NCI-H2227 (cell line): ENCODE results near the gene ARHGAP6.
"Not testable (repeated sequence)": the region's sequence is repeated elsewhere in the genome, so short reads cannot be mapped to it uniquely, and the experiment has no call there.

ENCODE experiments used
- DNase-seq: peaks from one replicate; lab custom pipeline; 2025; ENCODE audit not compliant: unreplicated experiment; lab: John Stamatoyannopoulos, UW

The ARHGAP6 gene

DNA sequence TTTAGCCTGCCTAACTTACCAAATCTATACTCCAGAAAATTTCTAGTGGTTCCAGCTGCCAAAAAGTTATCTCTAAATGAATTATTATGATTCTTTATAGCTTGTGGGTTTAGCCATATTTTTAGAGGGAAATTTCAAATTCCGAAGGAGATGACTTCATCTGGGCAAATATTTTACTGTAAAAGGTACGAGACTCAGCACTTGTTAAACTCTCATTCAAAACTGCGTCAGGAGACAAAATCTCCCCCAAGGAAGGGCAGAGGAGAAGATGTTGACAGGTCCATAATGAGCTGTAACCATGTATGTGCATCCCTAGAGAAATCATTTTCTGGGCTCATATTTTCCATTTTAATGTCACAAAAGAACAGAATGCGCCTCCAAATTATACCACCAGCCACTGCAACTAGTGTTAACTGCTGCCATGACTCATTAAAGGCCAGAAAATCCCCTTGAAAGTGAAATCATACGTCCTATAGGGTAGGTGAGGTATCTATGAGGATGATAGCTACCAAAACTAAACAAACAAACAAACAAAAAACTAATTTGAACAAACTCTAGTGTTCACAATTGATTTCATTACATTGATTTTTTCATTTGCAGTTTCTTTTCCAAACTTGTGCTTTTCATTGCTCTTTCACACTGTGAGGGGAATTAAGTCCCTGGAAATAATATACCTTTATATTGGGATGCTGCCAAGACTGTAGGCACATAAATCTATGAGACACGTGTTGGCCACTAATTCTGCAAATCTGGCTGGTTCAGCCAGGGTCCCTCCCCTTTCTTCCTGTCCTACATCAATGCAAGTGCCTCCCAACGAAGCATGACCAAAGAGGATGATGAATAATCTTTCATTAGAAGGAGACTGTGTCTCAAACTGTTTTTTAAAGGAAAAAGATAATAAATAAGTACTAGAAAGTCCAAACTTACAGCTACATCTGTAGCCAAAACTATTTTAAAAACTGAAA lies 85.8 kb downstream of the ARHGAP6 start:
- DNase-seq = no peak

DNA sequence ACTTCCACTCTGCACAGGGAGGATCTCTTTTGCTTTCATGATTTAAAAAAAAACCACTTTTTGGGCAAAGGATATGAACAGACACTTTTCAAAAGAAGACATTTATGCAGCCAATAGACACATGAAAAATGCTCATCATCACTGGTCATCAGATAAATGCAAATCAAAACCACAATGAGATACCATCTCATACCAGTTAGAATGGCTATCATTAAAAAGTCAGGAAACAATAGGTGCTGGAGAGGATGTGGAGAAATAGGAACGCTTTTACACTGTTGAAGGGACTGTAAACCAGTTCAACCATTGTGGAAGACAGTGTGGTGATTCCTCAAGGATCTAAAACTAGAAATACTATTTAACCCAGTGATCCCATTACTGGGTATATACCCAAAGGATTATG lies 87.4 kb downstream of the ARHGAP6 start:
- not testable (repeated sequence) for DNase-seq

DNA sequence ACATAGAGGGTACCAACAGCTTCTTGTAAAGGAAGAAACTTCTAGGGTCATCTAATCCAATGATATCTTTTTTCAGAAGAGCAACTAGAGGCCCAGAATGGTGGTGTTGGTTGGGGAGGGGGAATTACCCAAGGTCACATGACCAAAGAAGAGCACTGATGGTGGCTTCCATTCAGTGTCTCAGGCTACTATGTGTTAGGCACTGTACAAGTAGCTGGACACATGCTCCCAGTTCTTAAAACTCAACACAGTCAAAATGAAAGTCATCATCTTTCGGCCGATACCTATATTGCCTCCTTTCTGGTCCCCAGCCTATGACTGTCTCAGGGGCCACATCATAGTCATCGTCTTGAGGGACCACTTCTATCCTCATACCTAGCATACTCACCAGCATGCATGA lies 88.1 kb downstream of the ARHGAP6 start:
- DNase-seq = no peak

DNA sequence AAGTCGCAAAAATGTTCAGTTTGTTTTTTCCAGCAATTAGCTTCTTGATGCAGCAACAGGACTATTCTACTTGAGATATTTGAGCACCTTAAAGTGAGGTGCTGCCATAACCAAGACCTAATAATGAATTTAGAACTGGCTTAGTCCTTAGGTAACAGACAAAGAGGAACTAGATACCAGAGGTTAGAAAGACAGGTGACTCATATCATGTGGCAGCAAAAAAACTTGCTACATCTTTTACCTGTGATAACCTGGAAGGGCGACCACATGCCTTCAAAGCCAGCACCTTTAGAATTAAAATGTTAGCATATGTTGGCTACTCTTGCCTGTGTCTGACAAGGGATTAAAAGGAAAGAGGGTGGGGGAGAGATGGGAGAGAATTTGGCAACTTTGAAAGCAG lies 90.4 kb downstream of the ARHGAP6 start:
- no peak for DNase-seq

DNA sequence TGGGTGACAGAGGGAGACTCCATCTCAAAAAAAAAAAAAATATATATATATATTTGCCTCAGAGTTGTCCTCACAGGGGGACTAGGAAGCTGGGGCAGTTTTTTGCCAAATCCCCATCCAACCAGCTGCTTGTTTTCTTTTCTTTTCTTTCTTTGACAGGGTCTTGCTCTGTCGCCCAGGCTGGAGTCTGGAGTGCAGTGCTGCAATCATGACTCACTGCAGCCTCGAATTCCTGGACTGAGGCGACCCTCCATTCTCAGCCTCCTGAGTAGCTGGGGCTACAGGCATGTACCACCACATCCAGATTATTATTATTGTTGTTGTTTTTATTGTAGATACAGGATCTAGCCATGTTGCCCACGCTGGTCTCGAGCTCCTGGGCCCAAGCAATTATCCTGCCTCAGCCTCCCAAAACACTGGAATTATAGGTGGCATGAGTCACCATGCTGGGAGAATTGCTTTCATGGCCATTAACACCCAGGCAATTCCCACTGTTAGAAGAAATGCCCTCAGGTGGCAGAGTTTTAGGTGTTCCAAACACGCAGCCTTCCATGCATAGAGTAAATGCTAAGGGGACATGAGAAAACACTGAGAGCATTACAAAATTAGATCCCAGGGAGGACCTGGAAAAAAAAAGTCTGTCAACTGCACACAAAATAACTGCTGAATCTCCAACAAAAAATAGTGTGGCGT lies 98.0 kb downstream of the ARHGAP6 start:
- no peak for DNase-seq

DNA sequence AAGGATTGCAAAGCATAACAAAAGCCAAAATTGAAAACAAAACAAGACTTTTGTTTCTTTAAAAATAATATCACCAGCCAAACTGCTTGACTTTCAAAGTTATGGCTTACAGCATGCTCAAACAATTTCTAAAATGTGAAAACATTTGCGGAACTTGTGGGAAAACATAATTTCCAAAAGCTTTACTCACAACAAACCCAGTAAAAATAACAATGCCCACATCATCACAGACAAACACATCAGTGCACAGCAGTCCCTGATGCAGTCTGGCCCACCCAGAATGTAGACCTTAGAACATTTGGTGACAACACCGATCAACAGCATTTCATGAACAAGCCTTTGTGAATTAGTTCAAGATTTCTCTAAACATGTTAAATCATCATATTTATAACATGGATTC lies 98.9 kb downstream of the ARHGAP6 start:
- no peak for DNase-seq

DNA sequence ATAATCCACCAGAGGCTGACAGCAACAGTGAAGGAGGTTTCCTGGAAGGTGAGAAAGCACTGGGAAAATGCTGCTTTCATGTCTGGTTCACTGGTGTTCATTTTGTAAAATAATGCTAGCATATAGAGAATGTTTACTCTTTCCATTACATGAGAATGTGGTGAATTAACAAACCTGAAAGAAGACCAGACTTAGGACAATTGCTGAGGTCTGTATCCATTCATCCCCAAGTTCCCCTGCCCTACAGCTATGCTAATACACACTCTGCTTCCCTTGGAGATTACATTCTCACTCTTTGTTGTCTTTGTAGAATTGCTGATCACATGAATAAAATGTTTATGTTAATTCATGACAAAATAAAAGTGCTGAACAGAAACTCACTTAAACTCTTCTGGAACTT lies 99.5 kb downstream of the ARHGAP6 start:
- no peak for DNase-seq

DNA sequence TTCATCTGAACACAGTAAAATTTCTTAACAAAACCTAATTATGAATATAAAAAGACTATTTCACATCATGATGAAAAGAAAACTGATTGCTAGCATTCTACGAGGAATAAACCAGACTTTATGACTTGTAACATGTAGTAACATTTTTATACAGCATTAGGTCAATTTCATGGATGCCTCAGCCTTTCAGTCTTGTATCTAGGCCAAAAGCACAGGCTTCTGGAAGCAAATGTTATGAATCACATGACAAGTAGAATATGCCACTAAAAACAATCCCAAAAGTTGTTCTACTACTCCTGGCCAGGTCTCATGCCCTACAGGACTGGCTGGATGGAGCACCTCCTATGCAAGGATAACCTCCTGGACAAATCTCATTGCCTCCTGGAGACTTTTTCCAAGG lies 101.2 kb downstream of the ARHGAP6 start:
- no peak for DNase-seq

DNA sequence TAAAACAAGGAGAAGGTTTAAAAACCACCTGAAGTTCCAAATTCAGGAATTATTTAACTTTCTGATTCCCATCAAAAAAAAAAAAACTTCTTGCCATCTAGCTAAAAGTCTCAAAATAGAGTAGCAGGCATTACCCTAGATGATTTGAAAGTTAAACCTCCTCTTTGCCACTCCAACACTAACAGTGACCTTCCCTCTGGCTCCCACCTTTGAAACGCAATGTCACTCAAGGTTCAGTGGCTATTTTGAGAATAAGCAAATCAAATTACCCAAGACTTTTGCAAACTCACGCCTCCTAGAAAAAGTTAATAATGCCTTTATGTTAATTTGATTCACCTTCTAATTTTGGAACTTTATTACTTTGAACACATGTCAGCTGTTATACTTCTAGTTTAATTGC lies 103.2 kb downstream of the ARHGAP6 start:
- DNase-seq = no peak

DNA sequence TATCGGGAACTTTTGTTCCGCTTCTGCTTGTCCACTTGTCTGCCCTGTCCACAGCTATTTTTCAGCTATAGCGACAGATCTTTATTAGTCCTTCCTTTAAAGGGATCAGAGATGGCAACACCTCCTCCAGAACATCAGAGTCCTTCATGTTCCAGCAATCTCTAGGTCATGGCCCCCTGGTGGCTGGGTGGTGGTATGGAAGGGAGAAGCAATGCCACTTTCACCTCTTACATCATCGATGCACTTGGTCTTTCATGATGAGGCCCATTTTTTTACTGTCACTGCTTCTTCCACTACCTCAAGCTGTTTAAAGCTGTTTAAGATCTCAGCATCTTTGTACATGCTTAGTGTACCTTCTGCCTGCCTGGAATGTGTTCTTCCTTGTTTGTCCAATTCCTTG lies 106.7 kb downstream of the ARHGAP6 start:
- DNase-seq = no peak

DNA sequence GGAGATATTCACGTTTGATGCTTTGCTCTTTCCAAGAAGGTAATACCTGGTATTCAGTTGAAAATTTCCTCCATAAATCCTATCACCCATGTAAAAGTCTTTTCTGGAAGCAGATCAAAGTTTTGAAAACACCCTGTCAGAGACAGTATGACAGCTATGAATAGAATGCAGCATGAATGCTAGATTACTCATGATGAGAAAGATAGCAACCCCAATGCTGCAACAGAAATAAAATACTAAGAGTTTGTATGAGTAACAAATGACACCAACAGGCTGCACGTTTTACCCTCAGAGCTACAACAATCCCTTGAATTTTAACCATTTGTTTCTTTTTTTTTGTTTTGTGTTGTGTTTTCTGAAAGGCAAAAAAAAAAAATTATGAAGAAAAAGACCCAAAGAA lies 108.6 kb downstream of the ARHGAP6 start:
- no peak for DNase-seq

DNA sequence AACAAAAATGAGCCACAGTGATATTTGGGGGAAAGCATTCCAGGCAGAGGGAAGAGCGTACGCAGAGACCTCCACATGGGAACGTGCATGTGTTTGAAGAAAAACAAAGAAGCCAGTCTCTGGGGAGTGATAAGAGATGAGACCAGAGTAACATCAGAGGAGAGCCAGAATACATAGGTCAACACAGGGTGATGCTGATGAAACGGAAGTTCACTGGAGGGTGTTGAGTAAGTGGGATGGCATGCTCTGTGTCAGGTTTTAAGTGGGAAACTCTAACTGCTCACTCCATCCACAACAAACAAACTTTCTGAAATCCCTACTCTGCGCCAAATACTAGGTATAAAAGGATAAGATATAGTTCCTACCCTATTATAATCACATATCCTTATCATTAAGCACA lies 110.0 kb downstream of the ARHGAP6 start:
- DNase-seq = no peak

DNA sequence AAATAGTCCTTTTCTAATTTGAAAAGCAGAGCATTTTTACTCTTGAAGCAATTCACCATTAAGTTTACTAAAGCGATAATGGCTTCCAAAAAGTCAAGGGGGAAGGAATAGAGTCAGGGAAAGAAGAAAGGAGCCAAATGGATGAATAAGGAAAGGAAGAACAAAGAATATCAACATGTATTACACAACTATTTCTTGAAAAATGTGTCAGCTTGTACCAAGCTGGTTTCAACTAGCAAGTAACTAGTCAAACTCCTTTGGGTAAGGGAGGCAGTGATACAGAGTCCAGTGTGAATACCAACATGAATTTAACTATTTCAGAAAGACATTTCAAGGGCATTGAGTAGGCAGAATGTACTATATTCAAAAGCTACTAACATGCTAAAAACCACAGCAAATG lies 112.1 kb downstream of the ARHGAP6 start:
- DNase-seq = no peak

DNA sequence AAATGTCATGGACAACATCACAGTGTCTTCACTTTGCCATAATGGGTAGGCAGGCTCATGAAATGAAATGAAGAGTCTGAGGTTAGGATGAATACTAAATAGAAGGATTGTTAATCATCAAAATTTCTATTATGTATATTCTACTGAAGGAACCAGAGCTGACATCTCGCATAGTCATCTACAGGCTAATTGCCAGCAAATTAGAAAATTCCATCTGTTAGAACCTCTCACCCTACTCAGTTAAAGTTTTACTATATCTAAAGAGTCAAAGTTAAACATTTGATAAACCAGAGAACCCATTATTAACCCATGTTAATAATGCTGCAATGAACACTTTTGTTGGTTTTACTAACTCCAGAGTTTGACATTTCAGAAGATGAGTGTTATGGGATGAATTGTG lies 114.6 kb downstream of the ARHGAP6 start:
- DNase-seq = no peak

DNA sequence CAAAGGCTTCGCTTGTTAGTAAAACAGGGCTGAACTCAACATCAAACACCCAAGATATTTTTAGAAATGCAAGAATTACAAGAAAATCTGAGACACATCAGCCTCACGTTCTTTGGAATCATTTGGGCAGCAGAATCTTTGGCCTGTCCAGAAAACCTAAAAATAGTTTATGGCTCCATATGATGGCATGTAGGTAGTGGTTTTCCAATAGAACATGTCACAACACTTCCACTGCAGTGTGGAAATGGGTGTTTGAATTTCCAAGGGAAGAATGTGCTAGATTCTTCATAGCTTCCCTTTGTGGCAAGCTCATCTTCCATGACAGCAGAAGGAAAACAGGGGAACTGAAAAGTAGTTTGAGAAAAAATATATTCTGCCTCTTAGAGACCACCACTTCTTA lies 118.8 kb downstream of the ARHGAP6 start:
- DNase-seq = no peak

DNA sequence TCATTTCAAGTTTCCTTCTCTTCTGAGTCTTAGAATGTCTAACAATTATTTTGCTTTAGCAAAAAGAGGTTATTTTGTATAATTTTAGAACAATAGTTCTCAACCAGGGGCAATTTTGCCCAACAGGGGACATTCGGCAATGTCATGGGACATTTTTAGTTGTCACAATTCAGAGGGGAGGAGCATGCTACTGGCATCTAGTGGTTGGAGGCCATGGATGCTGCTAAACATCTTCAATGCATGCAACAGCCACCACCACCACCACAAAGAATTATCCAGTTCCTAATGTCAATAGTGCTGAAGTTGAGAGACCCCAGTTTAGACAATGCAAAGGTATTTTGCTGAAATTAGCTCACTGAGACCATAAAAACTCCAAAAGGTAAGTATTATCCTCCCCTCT lies 122.5 kb downstream of the ARHGAP6 start:
- DNase-seq = no peak

DNA sequence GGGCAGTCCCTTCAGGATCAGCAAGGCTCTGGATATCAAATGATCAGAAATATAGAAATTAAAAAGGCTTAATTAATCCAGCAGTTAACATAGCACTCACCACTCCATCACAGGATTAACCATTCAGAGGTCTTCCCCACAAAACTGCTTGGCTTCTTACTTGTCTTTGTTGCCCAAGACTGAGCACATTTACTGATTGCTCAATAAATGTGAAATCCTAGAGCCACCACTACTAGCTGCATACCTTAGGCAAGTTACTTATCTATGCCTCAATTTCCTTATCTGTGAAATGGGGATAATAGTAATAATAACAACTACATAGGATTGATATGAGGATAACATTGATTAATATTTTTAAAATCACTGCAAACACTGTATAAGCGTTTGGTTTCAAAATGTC lies 124.2 kb downstream of the ARHGAP6 start:
- no peak for DNase-seq

DNA sequence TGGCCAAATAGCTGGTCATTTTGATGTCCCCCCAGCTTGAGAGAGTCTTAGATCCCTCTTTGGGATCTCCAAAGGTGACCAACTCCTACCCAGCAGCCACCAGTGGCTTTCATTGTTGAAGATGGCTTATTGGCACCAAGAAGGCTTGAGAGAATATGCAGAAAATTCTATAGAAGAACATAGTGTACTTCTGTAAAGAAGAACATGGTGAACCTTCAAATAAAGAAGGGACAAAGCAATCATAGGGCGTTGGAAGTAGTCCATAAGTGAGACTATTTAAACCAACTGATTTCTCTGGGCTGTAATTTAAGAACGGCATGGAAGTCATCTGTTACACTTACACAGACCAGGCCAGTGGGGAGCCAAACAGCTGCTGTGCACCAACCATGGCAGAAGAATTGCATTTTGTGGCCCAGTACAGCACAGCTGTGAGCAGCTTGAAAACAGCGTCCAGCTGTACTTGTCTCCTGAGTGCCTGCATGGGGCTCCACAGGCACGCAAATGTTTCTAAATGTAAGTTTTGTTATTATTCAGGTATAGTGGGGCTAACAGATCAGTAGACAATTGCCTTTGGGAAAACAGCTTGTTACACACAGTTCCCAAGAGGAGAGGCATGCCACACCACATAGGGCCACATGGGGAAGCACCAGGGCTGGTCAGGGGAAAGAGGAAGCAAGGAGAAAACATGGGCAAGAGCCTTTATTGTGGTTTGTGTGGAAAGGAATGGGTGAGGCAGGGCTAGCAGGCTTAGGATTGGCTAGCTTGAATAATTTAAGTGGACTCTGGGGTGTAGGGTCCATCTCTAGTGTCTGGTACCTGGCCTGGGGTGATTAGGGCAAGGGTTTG lies 125.0 kb downstream of the ARHGAP6 start:
- no peak for DNase-seq

DNA sequence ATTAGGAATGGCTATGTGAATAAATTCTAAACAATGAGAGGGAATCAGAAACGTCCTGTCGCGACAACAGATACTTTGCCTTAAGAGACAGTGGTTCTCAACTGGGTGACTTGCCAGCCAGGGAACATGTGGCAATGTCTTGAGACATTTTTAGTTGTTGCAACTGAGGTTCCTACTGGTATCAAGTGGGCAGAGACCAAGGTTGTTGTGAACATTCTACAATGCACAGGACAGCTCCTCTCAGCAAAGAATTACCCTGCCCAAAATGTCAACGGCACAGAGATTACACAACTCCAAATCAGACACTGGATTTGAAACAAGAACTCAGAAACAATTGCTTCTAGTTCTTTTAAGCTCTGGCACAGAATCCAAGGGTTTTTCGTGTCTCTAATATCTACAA lies 128.6 kb downstream of the ARHGAP6 start:
- no peak for DNase-seq

DNA sequence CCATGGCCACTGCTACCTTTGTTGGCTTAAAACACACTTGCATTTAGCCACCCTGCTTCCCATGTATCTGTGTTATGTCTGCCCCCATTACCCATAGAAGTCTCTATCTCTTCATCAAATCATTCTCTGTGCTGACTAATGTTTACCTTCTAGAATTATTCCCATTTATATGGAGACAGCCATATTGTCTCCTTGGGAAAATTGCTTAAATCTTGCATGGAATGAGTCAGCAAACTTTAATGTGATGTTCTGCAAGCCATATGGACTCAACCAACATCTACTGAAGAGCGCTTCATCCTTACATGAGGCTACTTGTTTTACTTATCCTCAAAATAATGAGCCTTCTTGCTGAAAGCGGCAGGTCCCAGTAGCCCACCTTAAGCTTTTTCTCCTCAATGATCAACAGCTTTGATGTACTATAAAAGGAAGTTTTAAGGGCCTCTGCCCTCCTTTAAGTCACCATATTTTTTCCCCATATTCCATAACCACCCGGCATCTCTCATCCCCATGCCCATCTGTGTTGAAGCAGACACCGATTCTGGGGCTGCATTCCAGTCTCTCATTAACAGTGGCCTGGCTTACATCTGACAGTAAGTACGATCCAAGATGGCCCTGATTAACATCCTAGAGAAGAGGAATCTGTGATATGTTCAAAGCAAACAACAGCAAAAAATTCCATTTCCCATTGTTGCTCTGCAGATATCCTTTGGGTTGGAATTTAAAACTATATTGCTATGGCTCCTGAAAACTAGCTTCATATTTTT lies 130.4 kb downstream of the ARHGAP6 start:
- DNase-seq = no peak

DNA sequence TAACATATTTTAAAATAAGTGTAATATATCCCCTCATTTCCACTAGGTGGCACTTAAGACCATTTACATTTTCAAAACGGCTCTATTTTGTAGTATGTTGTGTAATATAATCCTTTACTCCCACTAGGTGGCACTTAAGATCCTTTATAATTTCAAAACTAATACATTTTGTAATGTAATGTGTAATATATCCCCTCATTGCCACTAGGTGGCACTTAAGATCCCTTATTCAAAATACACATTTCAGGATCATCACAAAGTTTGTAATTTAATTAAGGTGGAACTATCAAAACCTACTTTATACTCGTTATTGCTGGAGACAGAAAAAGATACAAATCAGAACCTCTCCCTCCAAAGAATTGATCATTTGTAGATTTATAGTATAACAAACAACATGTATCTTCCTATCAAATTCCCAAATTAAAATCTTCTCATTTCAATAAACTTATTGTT lies 132.5 kb downstream of the ARHGAP6 start:
- peak; percentile 88 for DNase-seq
